ENCODE results near the gene BCL2L2.

GRCh38 chr14:23297611-23298277, 8.9 kb upstream of the BCL2L2 start:
- TF ChIP-seq CTCF (optimal IDR thresholded peaks at IDR 0.05 in 1 of 3, IDR thresholded peaks at IDR 0.05 in 1 of 3, conservative IDR thresholded peaks at IDR 0.05 in 1 of 3; ENCODE audit: extremely low read depth in 1 of 3, insufficient read depth in 2 of 3, low read length in 3 of 3) (no peak), EZH2 (IDR thresholded peaks at IDR 0.05; ENCODE audit: low read length) (no peak)

Measured in keratinocyte (primary cell).